HepG2 (cell line): ENCODE results near the gene IP6K3. TPM values are rescaled to one million over a fixed set of nuclear protein-coding genes. Genes with fewer than 3 reads are reported as not detected.
A peak's percentile ranks its signal among the peaks of the same experiment; 100 is the strongest.

Experiments used
- AGO1 ChIP-seq: fragments of 200-400 bp; formaldehyde crosslinking; IDR thresholded peaks from 2 replicates; pipeline ENCODE4 v1.6.1; 2017; ENCODE audit warnings: mild to moderate bottlenecking, low read depth, low read length, moderate library complexity; ENCODE audit not compliant: poor library complexity, severe bottlenecking
- AHDC1 ChIP-seq: sonication (generic); formaldehyde crosslinking; IDR thresholded peaks from 2 replicates; pipeline ENCODE4 v1.5.1; 2020; ENCODE audit warnings: mild to moderate bottlenecking, missing genetic modification reagents, borderline replicate concordance
- CAMTA2 ChIP-seq: sonication (generic); formaldehyde crosslinking; IDR thresholded peaks from 2 replicates; pipeline ENCODE4 v1.4.0; 2020; ENCODE audit warnings: mild to moderate bottlenecking, missing genetic modification reagents, borderline replicate concordance
- CBFB ChIP-seq: sonication (generic); formaldehyde crosslinking; IDR thresholded peaks from 2 replicates; pipeline ENCODE4 v1.4.0; 2020; ENCODE audit warnings: missing genetic modification reagents
- CC2D1A ChIP-seq: sonication (generic); formaldehyde crosslinking; IDR thresholded peaks from 2 replicates; pipeline ENCODE4 v1.8.1; 2023; ENCODE audit warnings: mild to moderate bottlenecking, missing genetic modification reagents
- HDAC1 ChIP-seq: sonication (generic); formaldehyde crosslinking; IDR thresholded peaks from 2 replicates; pipeline ENCODE4 v1.5.1; 2020; ENCODE audit warnings: mild to moderate bottlenecking, missing genetic modification reagents
- IKZF4 ChIP-seq: sonication (generic); formaldehyde crosslinking; IDR thresholded peaks from 2 replicates; pipeline ENCODE4 v1.5.1; 2020; ENCODE audit warnings: borderline replicate concordance, mild to moderate bottlenecking, low read depth, missing genetic modification reagents; ENCODE audit errors: not compliant biosample characterization
- MYC ChIP-seq: sonication (generic); formaldehyde crosslinking; IDR thresholded peaks from 2 replicates; pipeline ENCODE4 v1.9.0; 2021; ENCODE audit warnings: missing genetic modification reagents, borderline replicate concordance
- NCOA5 ChIP-seq: sonication (generic); formaldehyde crosslinking; IDR thresholded peaks from 2 replicates; pipeline ENCODE4 v1.4.0; 2020; ENCODE audit warnings: missing genetic modification reagents
- PHF8 ChIP-seq: sonication (generic); formaldehyde crosslinking; IDR thresholded peaks from 2 replicates; pipeline ENCODE4 v1.5.0; 2020; ENCODE audit warnings: missing genetic modification reagents
- RAD21 ChIP-seq: fragments of 450-650 bp; formaldehyde crosslinking; IDR thresholded peaks from 2 replicates; pipeline ENCODE4 v1.5.0; 2020; ENCODE audit warnings: mild to moderate bottlenecking
- TCF12 ChIP-seq, 2 experiments: fragments of 450-650 bp in 1 of 2; sonication (generic) in 1 of 2; formaldehyde crosslinking in 1 of 2; IDR thresholded peaks; 2 replicates each; pipeline versions ENCODE4 v1.6.1 to v1.8.0; 2017 to 2022; ENCODE audit warnings: antibody characterized with exemption in 1 of 2, mild to moderate bottlenecking in 1 of 2, missing genetic modification reagents in 1 of 2, moderate library complexity in 1 of 2
- ZNF354B ChIP-seq: sonication (generic); formaldehyde crosslinking; IDR thresholded peaks from 2 replicates; pipeline ENCODE4 v1.8.0; 2022; ENCODE audit warnings: mild to moderate bottlenecking, missing genetic modification reagents
- ZNF557 ChIP-seq: sonication (generic); formaldehyde crosslinking; IDR thresholded peaks from 2 replicates; pipeline ENCODE4 v1.4.0; 2020; ENCODE audit warnings: missing genetic modification reagents
- ZNF746 ChIP-seq: sonication (generic); formaldehyde crosslinking; IDR thresholded peaks from 2 replicates; pipeline ENCODE4 v1.8.0; 2022; ENCODE audit warnings: mild to moderate bottlenecking, missing genetic modification reagents
- ZNF772 ChIP-seq: sonication (generic); formaldehyde crosslinking; IDR thresholded peaks from 2 replicates; pipeline ENCODE4 v1.5.0; 2020; ENCODE audit warnings: mild to moderate bottlenecking, missing genetic modification reagents
- polyA plus RNA-seq, 8 experiments: library from polyadenylated mRNA; depleted of rRNA in 3 of 8; stranded (reverse) in 7 of 8; unstranded in 1 of 8; fragments of >200 nt; fragmentation: Illumina TruSeq in 4 of 8; extraction: Trizol in 4 of 8; gene quantifications; 2 replicates each; pipeline versions ENCODE4 v1.2.1 to v1.2.3, GENCODE V29; 2011 to 2016; ENCODE audit warnings: low read depth in 4 of 8, missing spikeins in 1 of 8, mixed read lengths in 1 of 8; ENCODE audit not compliant: insufficient read depth in 1 of 8
- total RNA-seq, 5 experiments: library from RNA; depleted of rRNA; stranded (reverse); fragments of >200 nt; fragmentation: Illumina TruSeq; extraction: Trizol; gene quantifications; 2 replicates each; pipeline ENCODE4 v1.2.3, GENCODE V29; 2016; ENCODE audit warnings: low read depth in 1 of 5
- TF ChIP-seq, protein P1 (sequence below): sonication (generic); formaldehyde crosslinking; IDR thresholded peaks from 2 replicates; pipeline ENCODE4 v1.5.0; 2020; ENCODE audit warnings: missing genetic modification reagents
- TF ChIP-seq, protein P2 (sequence below): IDR thresholded peaks from 2 replicates; pipeline ENCODE4 v1.6.1; 2016; ENCODE audit warnings: missing genetic modification reagents, missing compliant biosample characterization
- TF ChIP-seq, protein P3 (sequence below): sonication (generic); formaldehyde crosslinking; IDR thresholded peaks from 2 replicates; pipeline ENCODE4 v1.8.0; 2022; ENCODE audit warnings: mild to moderate bottlenecking, missing genetic modification reagents, borderline replicate concordance
- TF ChIP-seq, protein P4 (sequence below): sonication (generic); formaldehyde crosslinking; conservative IDR thresholded peaks from 2 replicates; pipeline ENCODE4 v1.4.0; 2020; ENCODE audit warnings: missing genetic modification reagents

IP6K3 gene
- total and polyA plus RNA-seq, 2 of the 13 experiments (the other 11 are each of a cell fraction or from before 2014, with no cell fraction given): 0.11 to 0.18 TPM

DNA sequence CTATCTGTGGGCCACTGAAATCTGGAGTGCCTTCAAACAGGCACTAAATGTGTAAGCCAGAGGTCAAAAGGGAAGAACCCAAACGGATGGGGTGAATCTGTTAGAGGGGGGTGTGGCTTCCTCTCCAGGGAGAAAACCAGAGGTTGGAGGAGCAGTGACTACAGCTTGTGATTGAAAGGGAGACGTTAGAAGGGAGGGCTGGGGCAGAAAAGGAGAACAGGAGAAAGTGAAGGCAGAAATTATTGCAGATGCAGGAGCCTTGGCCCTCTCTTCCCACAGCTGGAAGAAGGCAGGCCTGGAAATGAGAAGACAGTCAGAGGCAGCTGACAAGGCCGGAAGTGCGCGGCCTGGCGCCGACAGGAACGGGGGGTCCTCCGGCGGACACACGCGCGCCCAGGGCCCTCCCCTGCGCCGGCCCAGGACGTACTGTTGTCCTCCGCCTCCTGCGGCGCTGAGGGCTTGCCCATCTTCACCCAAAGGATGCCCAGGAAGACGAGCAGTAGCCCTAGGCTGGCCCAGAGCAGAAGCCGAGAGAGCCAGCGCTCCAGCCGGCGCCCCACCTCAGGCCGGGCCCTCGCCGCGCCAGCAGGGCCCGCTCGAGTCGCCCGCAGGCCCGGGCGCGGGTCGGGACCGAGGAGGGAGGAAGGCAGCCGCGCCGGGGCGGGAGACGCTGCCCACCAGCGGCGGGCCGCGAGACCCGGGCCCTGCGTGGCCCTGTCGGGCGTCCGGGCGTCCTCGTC, 41.4 kb upstream of the IP6K3 start (continued):
- TF ChIP-seq, protein P1, sequence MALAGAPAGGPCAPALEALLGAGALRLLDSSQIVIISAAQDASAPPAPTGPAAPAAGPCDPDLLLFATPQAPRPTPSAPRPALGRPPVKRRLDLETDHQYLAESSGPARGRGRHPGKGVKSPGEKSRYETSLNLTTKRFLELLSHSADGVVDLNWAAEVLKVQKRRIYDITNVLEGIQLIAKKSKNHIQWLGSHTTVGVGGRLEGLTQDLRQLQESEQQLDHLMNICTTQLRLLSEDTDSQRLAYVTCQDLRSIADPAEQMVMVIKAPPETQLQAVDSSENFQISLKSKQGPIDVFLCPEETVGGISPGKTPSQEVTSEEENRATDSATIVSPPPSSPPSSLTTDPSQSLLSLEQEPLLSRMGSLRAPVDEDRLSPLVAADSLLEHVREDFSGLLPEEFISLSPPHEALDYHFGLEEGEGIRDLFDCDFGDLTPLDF (CRISPR knock-in tag): no peak
- TF ChIP-seq NCOA5 (CRISPR knock-in tag): no peak
- TF ChIP-seq, protein P2, sequence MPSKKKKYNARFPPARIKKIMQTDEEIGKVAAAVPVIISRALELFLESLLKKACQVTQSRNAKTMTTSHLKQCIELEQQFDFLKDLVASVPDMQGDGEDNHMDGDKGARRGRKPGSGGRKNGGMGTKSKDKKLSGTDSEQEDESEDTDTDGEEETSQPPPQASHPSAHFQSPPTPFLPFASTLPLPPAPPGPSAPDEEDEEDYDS (CRISPR knock-in tag): no peak
- peak; percentile 48 for TF ChIP-seq AGO1
- TF ChIP-seq CC2D1A (CRISPR knock-in tag): no peak
- TF ChIP-seq ZNF557 (CRISPR knock-in tag): no peak
- no peak for TF ChIP-seq CBFB
- peak; percentile 70 for TF ChIP-seq MYC (CRISPR knock-in tag)
- TF ChIP-seq PHF8: peak; percentile 75
- no peak for TF ChIP-seq CAMTA2 (CRISPR knock-in tag)
- no peak for TF ChIP-seq ZNF772
- TF ChIP-seq IKZF4 (CRISPR knock-in tag): no peak
- TF ChIP-seq ZNF746: no peak
- no peak for TF ChIP-seq AHDC1
- TF ChIP-seq ZNF354B: 0 out of 2 replicates have a peak, but pooled peaks have one; percentile 48
- TF ChIP-seq, protein P3, sequence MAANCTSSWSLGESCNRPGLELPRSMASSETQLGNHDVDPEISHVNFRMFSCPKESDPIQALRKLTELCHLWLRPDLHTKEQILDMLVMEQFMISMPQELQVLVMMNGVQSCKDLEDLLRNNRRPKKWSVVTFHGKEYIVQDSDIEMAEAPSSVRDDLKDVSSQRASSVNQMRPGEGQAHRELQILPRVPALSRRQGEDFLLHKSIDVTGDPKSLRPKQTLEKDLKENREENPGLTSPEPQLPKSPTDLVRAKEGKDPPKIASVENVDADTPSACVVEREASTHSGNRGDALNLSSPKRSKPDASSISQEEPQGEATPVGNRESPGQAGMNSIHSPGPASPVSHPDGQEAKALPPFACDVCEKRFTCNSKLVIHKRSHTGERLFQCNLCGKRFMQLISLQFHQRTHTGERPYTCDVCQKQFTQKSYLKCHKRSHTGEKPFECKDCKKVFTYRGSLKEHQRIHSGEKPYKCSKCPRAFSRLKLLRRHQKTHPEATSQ (CRISPR knock-in tag): peak; percentile 78; the same call in 1 of the 2 replicates
- TF ChIP-seq RAD21 (CRISPR knock-in tag): peak; percentile 26; the same call in 1 of the 2 replicates
- peak; percentile 80 for TF ChIP-seq HDAC1 (CRISPR knock-in tag)
- TF ChIP-seq, protein P4, sequence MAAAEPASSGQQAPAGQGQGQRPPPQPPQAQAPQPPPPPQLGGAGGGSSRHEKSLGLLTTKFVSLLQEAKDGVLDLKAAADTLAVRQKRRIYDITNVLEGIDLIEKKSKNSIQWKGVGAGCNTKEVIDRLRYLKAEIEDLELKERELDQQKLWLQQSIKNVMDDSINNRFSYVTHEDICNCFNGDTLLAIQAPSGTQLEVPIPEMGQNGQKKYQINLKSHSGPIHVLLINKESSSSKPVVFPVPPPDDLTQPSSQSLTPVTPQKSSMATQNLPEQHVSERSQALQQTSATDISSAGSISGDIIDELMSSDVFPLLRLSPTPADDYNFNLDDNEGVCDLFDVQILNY (CRISPR knock-in tag): no peak
- no peak for TF ChIP-seq TCF12 (IDR thresholded peaks at IDR 0.05)
- TF ChIP-seq TCF12 (CRISPR knock-in tag; IDR thresholded peaks at IDR 0.05): no peak
